Esophagus mucosa (tissue), 1 donor: ENCODE measurements around the gene MARVELD2. TPM values are rescaled to one million over a fixed set of nuclear protein-coding genes. Genes with fewer than 3 reads are reported as not detected.

Source experiments
- ATAC-seq: fragments of 200-7000 bp; cut with Tn5 transposase; one replicate; pipeline ENCODE4 v1.9.1; 2020
- total RNA-seq: library from RNA; stranded (reverse); gene quantifications from one replicate; pipeline ENCODE4 v1.2.4, GENCODE V29; 2023
- donor health status: DM: yes; HTN: yes; CAD: no.

Gene MARVELD2
- total RNA-seq, 1 donor from 2014 or later = 25.7 TPM

- ATAC-seq = peak; percentile 38
Measured at GRCh38 chr5:69493396-69494133, 78.6 kb downstream of the MARVELD2 start.

Other genes with a start within 250 kb of the MARVELD2 start
- 80.3 TPM for gene CCNB1, start 248.0 kb upstream of the MARVELD2 start, total RNA-seq
- gene CENPH, start 225.5 kb upstream of the MARVELD2 start, total RNA-seq = 9.8 TPM
- 31.7 TPM for gene CDK7, start 180.2 kb upstream of the MARVELD2 start, total RNA-seq
- gene CCDC125, start 82.3 kb upstream of the MARVELD2 start, total RNA-seq = 5.2 TPM
- 15.6 TPM for gene AK6, start 45.6 kb upstream of the MARVELD2 start, total RNA-seq
- 49.7 TPM for gene TAF9, start 45.6 kb upstream of the MARVELD2 start, total RNA-seq
- 14.0 TPM for gene RAD17, start 45.3 kb upstream of the MARVELD2 start, total RNA-seq
- 58.1 TPM for gene OCLN, start 77.7 kb downstream of the MARVELD2 start, total RNA-seq
- 12.9 TPM for gene GTF2H2C, start 145.1 kb downstream of the MARVELD2 start, total RNA-seq